GM19035 (cell line): Measurements from ENCODE around the gene THBS4.
A peak's percentile ranks its signal among the peaks of the same experiment; 100 is the strongest.

Experiments used
- ATAC-seq: cut with Tn5 transposase; IDR thresholded peaks from one replicate; pipeline ENCODE4 v1.9.1; 2021; ENCODE audit not compliant: unreplicated experiment

THBS4 gene

GRCh38 chr5:80116000-80116399 is 80.9 kb downstream of the THBS4 start:
- ATAC-seq: no peak

- ATAC-seq: no peak
These were observed 81.3 kb downstream of the THBS4 start for GRCh38 chr5:80116465-80116864.

- no peak for ATAC-seq
These were observed 82.3 kb downstream of the THBS4 start for GRCh38 chr5:80117446-80117845.

- ATAC-seq: no peak
These were observed 84.2 kb downstream of the THBS4 start for GRCh38 chr5:80119372-80119771.

GRCh38 chr5:80122579-80122978 is 87.4 kb downstream of the THBS4 start:
- no peak for ATAC-seq

- ATAC-seq: no peak
These were observed 89.2 kb downstream of the THBS4 start for GRCh38 chr5:80124121-80124918.

GRCh38 chr5:80125022-80125961 is 90.1 kb downstream of the THBS4 start:
- ATAC-seq: peak; percentile 68

- peak; percentile 66 for ATAC-seq
These were observed 90.9 kb downstream of the THBS4 start for GRCh38 chr5:80125962-80126480.

GRCh38 chr5:80127116-80127552 is 92.0 kb downstream of the THBS4 start:
- ATAC-seq: no peak

- no peak for ATAC-seq
These were observed 93.0 kb downstream of the THBS4 start for GRCh38 chr5:80128141-80128540.

- ATAC-seq: no peak
These were observed 94.0 kb downstream of the THBS4 start for GRCh38 chr5:80129146-80129545.
